CD14-positive monocyte (primary cell): ENCODE measurements around the gene TMEM87A. TPM values are rescaled to one million over a fixed set of nuclear protein-coding genes. Genes with fewer than 3 reads are reported as not detected.

Source experiments
- DNase-seq, 3 donors: peaks; one replicate each; pipeline ENCODE4 v3.0.0-alpha.2; 2011 to 2022
- H2AFZ ChIP-seq: 2 replicates; pipeline ENCODE4 v1.6.0; 2012; ENCODE audit warnings: mild to moderate bottlenecking, low read depth, low read length, inconsistent platforms; ENCODE audit not compliant: insufficient read depth, poor library complexity, severe bottlenecking
- H3K27ac ChIP-seq, 2 donors: 1 replicate in 1 of 2; 2 replicates in 1 of 2; pipeline ENCODE4 v1.5.1; 2012 to 2013; ENCODE audit warnings: low read length in 2 of 2, control low read depth in 1 of 2, inconsistent platforms in 1 of 2, low read depth in 1 of 2, mild to moderate bottlenecking in 1 of 2
- H3K27me3 ChIP-seq, 2 donors: one replicate each; pipeline versions ENCODE4 v1.6.0 to v1.6.1; 2011 to 2013; ENCODE audit warnings: low read length in 2 of 2; ENCODE audit not compliant: control insufficient read depth in 2 of 2, insufficient read depth in 2 of 2
- H3K36me3 ChIP-seq, 2 donors: replicated peaks in 1 of 2; 1 replicate in 1 of 2; 2 replicates in 1 of 2; pipeline versions ENCODE4 v1.5.1 to v1.6.1; 2012 to 2013; ENCODE audit warnings: low read length in 2 of 2, control low read depth in 1 of 2, inconsistent platforms in 1 of 2, mild to moderate bottlenecking in 1 of 2; ENCODE audit not compliant: insufficient read depth in 2 of 2, control insufficient read depth in 1 of 2
- H3K4me1 ChIP-seq, 2 donors: 1 replicate in 1 of 2; 2 replicates in 1 of 2; pipeline versions ENCODE4 v1.5.1 to v1.6.1; 2012 to 2013; ENCODE audit warnings: low read length in 2 of 2, control low read depth in 1 of 2, inconsistent platforms in 1 of 2, mild to moderate bottlenecking in 1 of 2, moderate library complexity in 1 of 2; ENCODE audit not compliant: insufficient read depth in 2 of 2, control insufficient read depth in 1 of 2
- H3K4me2 ChIP-seq: replicated peaks from 2 replicates; pipeline ENCODE3; 2012; ENCODE audit warnings: low read length, moderate library complexity, mild to moderate bottlenecking; ENCODE audit not compliant: poor library complexity, severe bottlenecking; ENCODE audit errors: extremely low read depth
- H3K4me3 ChIP-seq, 3 experiments: fragments of 200-600 bp in 1 of 3; sonication (generic) in 1 of 3; replicated peaks in 1 of 3; 1 replicate in 2 of 3; 2 replicates in 1 of 3; pipeline ENCODE4 v1.5.1; 2011 to 2013; ENCODE audit warnings: low read length in 3 of 3, mild to moderate bottlenecking in 3 of 3, control low read depth in 2 of 3, low read depth in 2 of 3, inconsistent platforms in 1 of 3, moderate library complexity in 1 of 3
- H3K79me2 ChIP-seq: 2 replicates; pipeline ENCODE4 v1.6.0; 2012; ENCODE audit warnings: mild to moderate bottlenecking, control low read depth, inconsistent platforms, low read length, moderate library complexity; ENCODE audit not compliant: insufficient read depth
- H3K9ac ChIP-seq: 2 replicates; pipeline ENCODE4 v1.6.0; 2017; ENCODE audit warnings: low read length, mild to moderate bottlenecking; ENCODE audit not compliant: insufficient read depth, poor library complexity, severe bottlenecking
- H3K9me3 ChIP-seq, 2 donors: replicated peaks in 1 of 2; 1 replicate in 1 of 2; 2 replicates in 1 of 2; pipeline versions ENCODE4 v1.5.1 to v1.6.1; 2012 to 2013; ENCODE audit warnings: low read length in 2 of 2, control low read depth in 1 of 2; ENCODE audit not compliant: control insufficient read depth in 1 of 2, insufficient read depth in 1 of 2
- H4K20me1 ChIP-seq: 2 replicates; pipeline ENCODE4 v1.6.0; 2012; ENCODE audit warnings: mild to moderate bottlenecking, low read length, control low read depth, moderate library complexity; ENCODE audit not compliant: insufficient read depth
- H3K27ac Mint-ChIP-seq, 7 donors: one replicate each; pipeline ENCODE4 v1.8.0; 2020; ENCODE audit warnings: mild to moderate bottlenecking in 7 of 7, mixed read lengths in 7 of 7, moderate library complexity in 6 of 7, inconsistent platforms in 2 of 7
- H3K27me3 Mint-ChIP-seq, 3 donors: one replicate each; pipeline ENCODE4 v1.8.0; 2021 to 2022; ENCODE audit warnings: low read depth in 3 of 3, mild to moderate bottlenecking in 3 of 3, mixed read lengths in 3 of 3, moderate library complexity in 3 of 3, inconsistent platforms in 1 of 3
- H3K36me3 Mint-ChIP-seq, 2 donors: one replicate each; pipeline ENCODE4 v1.8.0; 2020; ENCODE audit warnings: mixed read lengths in 2 of 2, inconsistent platforms in 1 of 2, mild to moderate bottlenecking in 1 of 2
- H3K4me1 Mint-ChIP-seq: one replicate; pipeline ENCODE4 v1.8.0; 2020; ENCODE audit warnings: mild to moderate bottlenecking, mixed read lengths
- H3K4me3 Mint-ChIP-seq, 2 donors: one replicate each; pipeline ENCODE4 v1.8.0; 2020; ENCODE audit warnings: mild to moderate bottlenecking in 2 of 2, mixed read lengths in 2 of 2, moderate library complexity in 1 of 2
- H3K9me3 Mint-ChIP-seq, 7 donors: one replicate each; pipeline ENCODE4 v1.8.0; 2020 to 2022; ENCODE audit warnings: mixed read lengths in 7 of 7, mild to moderate bottlenecking in 6 of 7, moderate library complexity in 6 of 7, inconsistent platforms in 2 of 7
- CTCF ChIP-seq: fragments of 200-600 bp; IDR thresholded peaks from one replicate; pipeline ENCODE4 v1.8.0; 2022; ENCODE audit warnings: antibody characterized with exemption, mild to moderate bottlenecking
- WGBS: methylation state at CpG from one replicate; pipeline ENCODE4 v1.1.5; 2013; ENCODE audit warnings: missing lambda C conversion rate; ENCODE audit not compliant: insufficient coverage; 5-methylcytosine and 5-hydroxymethylcytosine counted together
- intact Hi-C, 2 donors: fragments of 100-400 bp; cut with micrococcal nuclease; formaldehyde crosslinking; loops; one replicate each; pipeline versions ENCODE4 v1.15.0 to v1.15.1; 2023
- polyA plus RNA-seq, 3 donors: library from polyadenylated mRNA; depleted of rRNA in 1 of 3; unstranded in 2 of 3; stranded (reverse) in 1 of 3; fragments of 300-500 nt in 2 of 3; fragments of >200 nt in 1 of 3; fragmentation: Illumina TruSeq in 2 of 3; gene quantifications; 1 replicate in 2 of 3; 2 replicates in 1 of 3; pipeline ENCODE4 v1.2.3, GENCODE V29; 2012 to 2021

The TMEM87A gene
- polyA plus RNA-seq, 3 donors: 24.4 to 49.4 (median 39.3) TPM

GRCh38 chr15:42240823-42241222 lies 32.4 kb downstream of the TMEM87A start:
- Histone ChIP-seq H3K79me2 (peaks cover 10% of the 10 kb centered on the region), H3K36me3 (peaks cover 70 to 81% of the 10 kb centered on the region in 2 donors), H3K27ac (no peak overlapping the region), H3K4me1 (no peaks in the 10 kb centered on the region), H3K9ac (no peak overlapping the region), H4K20me1 (peaks cover 24% of the 10 kb centered on the region), H3K4me2 (no peak overlapping the region), H3K9me3 (no peaks in the 10 kb centered on the region), H3K4me3 (no peak overlapping the region), H2AFZ (no peak overlapping the region), H3K27me3 (no peaks in the 10 kb centered on the region)
- Mint-ChIP-seq H3K36me3 (peaks cover 48 to 73% of the 10 kb centered on the region in 2 donors), H3K4me3 (no peak overlapping the region), H3K4me1 (no peaks in the 10 kb centered on the region), H3K27me3 (no peaks in the 10 kb centered on the region), H3K9me3 (no peaks in the 10 kb centered on the region), H3K27ac (no peak overlapping the region)
- DNase-seq: no peak
- no CpG with 5 or more reads among the region's 1 CpG for whole genome bisulfite sequencing
- intact Hi-C loops: no loop called here
- no peak for TF ChIP-seq CTCF

GRCh38 chr15:42239528-42240182 lies 33.6 kb downstream of the TMEM87A start:
- intact Hi-C loops: loop anchor here in 1 of 2 donors (10.0 kb wide), 1 partner anchor 185 kb away; no protein-coding TSS in a partner anchor
- H3K4me1 Mint-ChIP-seq: no peaks in the 10 kb centered on the region
- H3K27me3 Mint-ChIP-seq: no peaks in the 10 kb centered on the region
- H3K27ac Mint-ChIP-seq: peak overlapping the region in 1 of 7 donors; percentile 2
- H3K4me3 Mint-ChIP-seq: no peak overlapping the region
- H2AFZ ChIP-seq: no peak overlapping the region
- no peaks in the 10 kb centered on the region for H3K27me3 ChIP-seq
- peaks cover 23% of the 10 kb centered on the region for H4K20me1 ChIP-seq
- H3K9ac ChIP-seq: no peak overlapping the region
- H3K4me1 ChIP-seq: no peaks in the 10 kb centered on the region
- H3K9me3 Mint-ChIP-seq: no peaks in the 10 kb centered on the region
- H3K4me2 ChIP-seq: no peak overlapping the region
- H3K27ac ChIP-seq: no peak overlapping the region
- peaks cover 56 to 85% of the 10 kb centered on the region in 2 donors for H3K36me3 Mint-ChIP-seq
- peaks cover 6% of the 10 kb centered on the region for H3K79me2 ChIP-seq
- no peak overlapping the region for H3K4me3 ChIP-seq
- peaks cover 80 to 90% of the 10 kb centered on the region in 2 donors for H3K36me3 ChIP-seq
- no peak for TF ChIP-seq CTCF
- no peak for DNase-seq
- no peaks in the 10 kb centered on the region for H3K9me3 ChIP-seq
